Choroid plexus epithelial cell (primary cell): ENCODE results near the gene ZBTB32.
"Not testable (repeated sequence)": the region's sequence is repeated elsewhere in the genome, so short reads cannot be mapped to it uniquely, and the experiment has no call there.

ENCODE experiments used
- DNase-seq: peaks from one replicate; pipeline ENCODE4 v3.0.0-alpha.2; 2010; ENCODE audit warnings: low read depth
- H3K4me3 ChIP-seq: 2 replicates; pipeline ENCODE4 v1.5.1; 2011; ENCODE audit warnings: low read depth, mild to moderate bottlenecking, control low read depth, low read length, moderate library complexity
- CTCF ChIP-seq: conservative IDR thresholded peaks from 2 replicates; pipeline ENCODE4 v1.5.1; 2011; ENCODE audit warnings: low read depth, mild to moderate bottlenecking, control low read depth, inconsistent platforms, low read length, moderate library complexity

The ZBTB32 gene

GRCh38 chr19:35673121-35673804 lies 31.1 kb upstream of the ZBTB32 start:
- TF ChIP-seq CTCF = no peak
- peak; percentile 55 for DNase-seq
- peak overlapping the region; percentile 44 for H3K4me3 ChIP-seq

GRCh38 chr19:35675589-35676140 lies 28.7 kb upstream of the ZBTB32 start:
- TF ChIP-seq CTCF = no peak
- H3K4me3 ChIP-seq = no peak overlapping the region
- DNase-seq = no peak

GRCh38 chr19:35689836-35690235 lies 14.5 kb upstream of the ZBTB32 start:
- DNase-seq = no peak

GRCh38 chr19:35691106-35691505 lies 13.3 kb upstream of the ZBTB32 start:
- DNase-seq, H3K4me3 ChIP-seq: not testable (repeated sequence)

More at GRCh38 chr19:35689836-35690235, 14.5 kb upstream of the ZBTB32 start:
- no peak for TF ChIP-seq CTCF
- H3K4me3 ChIP-seq = no peak overlapping the region

GRCh38 chr19:35692010-35692409 lies 12.3 kb upstream of the ZBTB32 start:
- TF ChIP-seq CTCF = no peak
- no peak for DNase-seq
- no peak overlapping the region for H3K4me3 ChIP-seq

- H3K4me3 ChIP-seq = no peak overlapping the region
- DNase-seq = no peak
- TF ChIP-seq CTCF = no peak
Observed at GRCh38 chr19:35693422-35693821, 10.9 kb upstream of the ZBTB32 start.

- TF ChIP-seq CTCF = peak; percentile 98
- peak; percentile 87 for DNase-seq
- no peak overlapping the region for H3K4me3 ChIP-seq
Observed at GRCh38 chr19:35693835-35694599, 10.3 kb upstream of the ZBTB32 start.
